GM19023 (cell line): ENCODE measurements around the gene PCDHGB7.
"Not testable (repeated sequence)": the region's sequence is repeated elsewhere in the genome, so short reads cannot be mapped to it uniquely, and the experiment has no call there.

Source experiments
- ATAC-seq: cut with Tn5 transposase; IDR thresholded peaks from one replicate; pipeline ENCODE4 v1.9.1; 2021; ENCODE audit warnings: mild to moderate bottlenecking, moderate library complexity; ENCODE audit not compliant: unreplicated experiment

The PCDHGB7 gene

DNA sequence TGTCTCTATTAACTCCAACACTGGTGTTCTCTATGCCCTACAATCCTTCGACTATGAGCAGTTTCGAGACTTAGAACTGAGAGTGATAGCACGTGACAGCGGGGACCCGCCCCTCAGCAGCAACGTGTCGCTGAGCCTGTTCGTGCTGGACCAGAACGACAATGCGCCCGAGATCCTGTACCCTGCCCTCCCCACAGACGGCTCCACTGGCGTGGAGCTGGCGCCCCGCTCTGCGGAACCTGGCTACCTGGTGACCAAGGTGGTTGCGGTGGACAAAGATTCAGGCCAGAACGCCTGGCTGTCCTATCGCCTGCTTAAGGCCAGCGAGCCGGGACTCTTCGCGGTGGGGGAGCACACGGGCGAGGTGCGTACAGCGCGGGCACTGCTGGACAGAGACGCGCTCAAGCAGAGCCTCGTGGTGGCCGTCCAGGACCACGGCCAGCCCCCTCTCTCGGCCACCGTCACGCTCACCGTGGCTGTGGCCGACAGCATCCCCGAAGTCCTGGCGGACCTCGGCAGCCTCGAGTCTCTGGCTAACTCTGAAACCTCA is 5.3 kb downstream of the PCDHGB7 start:
- ATAC-seq, result no peak

DNA sequence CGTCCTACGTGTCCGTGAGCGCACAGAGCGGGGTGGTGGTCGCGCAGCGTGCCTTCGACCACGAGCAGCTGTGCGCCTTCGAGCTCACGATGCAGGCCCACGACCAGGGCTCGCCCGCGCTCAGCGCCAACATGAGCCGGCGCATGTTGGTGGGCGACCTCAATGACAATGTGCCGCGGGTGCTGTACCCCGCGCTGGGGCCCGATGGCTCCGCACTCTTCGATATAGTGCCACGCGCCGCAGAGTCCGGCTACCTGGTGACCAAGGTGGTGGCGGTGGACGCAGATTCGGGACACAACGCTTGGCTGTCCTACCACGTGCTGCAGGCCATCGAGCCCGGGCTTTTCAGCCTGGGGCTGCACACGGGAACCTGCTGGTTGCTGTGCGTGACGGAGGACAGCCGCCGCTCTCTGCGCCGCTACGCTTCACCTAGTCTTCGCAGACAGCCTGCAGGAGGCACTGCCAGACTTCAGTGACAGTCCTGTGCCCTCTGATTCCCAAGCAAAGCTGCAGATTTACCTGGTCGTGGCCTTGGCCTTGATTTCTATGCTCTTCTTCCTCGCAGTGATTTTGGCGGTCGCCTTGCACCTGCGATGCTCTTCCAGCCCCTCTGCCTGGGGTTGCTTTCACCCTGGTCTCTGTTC is 10.4 kb downstream of the PCDHGB7 start:
- ATAC-seq, result no peak

DNA sequence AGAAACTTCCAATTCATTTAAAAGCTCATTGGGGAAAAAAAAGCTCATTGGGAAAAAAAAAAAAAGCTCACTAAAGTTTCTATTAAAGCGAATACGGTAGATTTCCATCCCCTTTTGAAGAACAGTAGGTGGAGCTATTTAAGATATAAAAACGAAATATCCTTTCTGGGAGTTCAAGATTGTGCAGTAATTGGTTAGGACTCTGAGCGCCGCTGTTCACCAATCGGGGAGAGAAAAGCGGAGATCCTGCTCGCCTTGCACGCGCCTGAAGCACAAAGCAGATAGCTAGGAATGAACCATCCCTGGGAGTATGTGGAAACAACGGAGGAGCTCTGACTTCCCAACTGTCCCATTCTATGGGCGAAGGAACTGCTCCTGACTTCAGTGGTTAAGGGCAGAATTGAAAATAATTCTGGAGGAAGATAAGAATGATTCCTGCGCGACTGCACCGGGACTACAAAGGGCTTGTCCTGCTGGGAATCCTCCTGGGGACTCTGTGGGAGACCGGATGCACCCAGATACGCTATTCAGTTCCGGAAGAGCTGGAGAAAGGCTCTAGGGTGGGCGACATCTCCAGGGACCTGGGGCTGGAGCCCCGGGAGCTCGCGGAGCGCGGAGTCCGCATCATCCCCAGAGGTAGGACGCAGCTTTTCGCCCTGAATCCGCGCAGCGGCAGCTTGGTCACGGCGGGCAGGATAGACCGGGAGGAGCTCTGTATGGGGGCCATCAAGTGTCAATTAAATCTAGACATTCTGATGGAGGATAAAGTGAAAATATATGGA is 13.0 kb downstream of the PCDHGB7 start, which contains the start of gene PCDHGA12:
Gene PCDHGA12 (plus strand): TSS at position 176 of the 782 bp plus-strand sequence. CDS start 253 bp downstream, at position 429.
- peak; percentile 63 for ATAC-seq

DNA sequence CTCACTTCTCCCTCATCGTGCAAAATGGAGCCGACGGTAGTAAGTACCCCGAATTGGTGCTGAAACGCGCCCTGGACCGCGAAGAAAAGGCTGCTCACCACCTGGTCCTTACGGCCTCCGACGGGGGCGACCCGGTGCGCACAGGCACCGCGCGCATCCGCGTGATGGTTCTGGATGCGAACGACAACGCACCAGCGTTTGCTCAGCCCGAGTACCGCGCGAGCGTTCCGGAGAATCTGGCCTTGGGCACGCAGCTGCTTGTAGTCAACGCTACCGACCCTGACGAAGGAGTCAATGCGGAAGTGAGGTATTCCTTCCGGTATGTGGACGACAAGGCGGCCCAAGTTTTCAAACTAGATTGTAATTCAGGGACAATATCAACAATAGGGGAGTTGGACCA is 13.8 kb downstream of the PCDHGB7 start:
- no peak for ATAC-seq

DNA sequence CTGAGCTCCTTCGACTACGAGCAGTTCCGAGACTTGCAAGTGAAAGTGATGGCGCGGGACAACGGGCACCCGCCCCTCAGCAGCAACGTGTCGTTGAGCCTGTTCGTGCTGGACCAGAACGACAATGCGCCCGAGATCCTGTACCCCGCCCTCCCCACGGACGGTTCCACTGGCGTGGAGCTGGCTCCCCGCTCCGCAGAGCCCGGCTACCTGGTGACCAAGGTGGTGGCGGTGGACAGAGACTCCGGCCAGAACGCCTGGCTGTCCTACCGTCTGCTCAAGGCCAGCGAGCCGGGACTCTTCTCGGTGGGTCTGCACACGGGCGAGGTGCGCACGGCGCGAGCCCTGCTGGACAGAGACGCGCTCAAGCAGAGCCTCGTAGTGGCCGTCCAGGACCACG is 14.8 kb downstream of the PCDHGB7 start:
- ATAC-seq, result not testable (repeated sequence)

DNA sequence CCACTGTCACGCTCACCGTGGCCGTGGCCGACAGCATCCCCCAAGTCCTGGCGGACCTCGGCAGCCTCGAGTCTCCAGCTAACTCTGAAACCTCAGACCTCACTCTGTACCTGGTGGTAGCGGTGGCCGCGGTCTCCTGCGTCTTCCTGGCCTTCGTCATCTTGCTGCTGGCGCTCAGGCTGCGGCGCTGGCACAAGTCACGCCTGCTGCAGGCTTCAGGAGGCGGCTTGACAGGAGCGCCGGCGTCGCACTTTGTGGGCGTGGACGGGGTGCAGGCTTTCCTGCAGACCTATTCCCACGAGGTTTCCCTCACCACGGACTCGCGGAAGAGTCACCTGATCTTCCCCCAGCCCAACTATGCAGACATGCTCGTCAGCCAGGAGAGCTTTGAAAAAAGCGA is 15.2 kb downstream of the PCDHGB7 start:
- not testable (repeated sequence) for ATAC-seq

DNA sequence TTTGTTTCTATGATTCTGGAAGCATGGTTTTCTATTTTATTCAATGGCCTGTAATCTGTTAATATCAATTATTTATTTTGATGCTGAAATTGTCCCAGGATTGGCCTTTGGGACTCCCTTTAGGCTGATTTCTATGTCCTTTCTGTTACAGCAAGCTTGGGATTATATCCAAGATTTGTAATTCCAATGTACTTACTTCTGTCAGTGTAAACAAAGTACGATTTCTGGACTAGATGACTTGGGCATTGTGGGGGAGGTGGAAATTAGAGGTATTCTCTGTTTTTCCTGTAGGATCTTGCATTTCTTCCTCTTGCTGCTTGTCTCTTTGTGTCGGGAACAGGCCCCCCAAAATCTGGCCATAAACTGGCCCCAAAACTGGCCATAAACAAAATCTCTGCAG is 16.5 kb downstream of the PCDHGB7 start:
- ATAC-seq, result no peak

DNA sequence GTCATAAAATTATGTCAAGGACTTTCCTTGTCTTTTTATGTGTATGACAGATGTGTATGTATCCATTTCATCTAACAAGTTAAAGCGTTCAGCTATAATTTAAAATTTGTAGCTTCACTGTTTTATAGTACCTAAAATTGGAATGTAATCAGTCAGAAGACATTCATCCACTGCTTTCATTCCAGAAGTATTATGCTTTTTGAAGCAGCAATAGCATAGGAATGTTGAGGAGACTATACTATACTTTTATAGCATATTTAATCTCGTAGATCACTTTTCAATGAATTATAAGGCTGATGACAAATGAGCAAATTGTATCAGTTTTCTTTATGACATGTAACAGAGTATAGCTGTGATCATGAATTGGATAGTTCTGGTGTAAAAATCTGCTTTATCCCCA is 19.7 kb downstream of the PCDHGB7 start:
- no peak for ATAC-seq

DNA sequence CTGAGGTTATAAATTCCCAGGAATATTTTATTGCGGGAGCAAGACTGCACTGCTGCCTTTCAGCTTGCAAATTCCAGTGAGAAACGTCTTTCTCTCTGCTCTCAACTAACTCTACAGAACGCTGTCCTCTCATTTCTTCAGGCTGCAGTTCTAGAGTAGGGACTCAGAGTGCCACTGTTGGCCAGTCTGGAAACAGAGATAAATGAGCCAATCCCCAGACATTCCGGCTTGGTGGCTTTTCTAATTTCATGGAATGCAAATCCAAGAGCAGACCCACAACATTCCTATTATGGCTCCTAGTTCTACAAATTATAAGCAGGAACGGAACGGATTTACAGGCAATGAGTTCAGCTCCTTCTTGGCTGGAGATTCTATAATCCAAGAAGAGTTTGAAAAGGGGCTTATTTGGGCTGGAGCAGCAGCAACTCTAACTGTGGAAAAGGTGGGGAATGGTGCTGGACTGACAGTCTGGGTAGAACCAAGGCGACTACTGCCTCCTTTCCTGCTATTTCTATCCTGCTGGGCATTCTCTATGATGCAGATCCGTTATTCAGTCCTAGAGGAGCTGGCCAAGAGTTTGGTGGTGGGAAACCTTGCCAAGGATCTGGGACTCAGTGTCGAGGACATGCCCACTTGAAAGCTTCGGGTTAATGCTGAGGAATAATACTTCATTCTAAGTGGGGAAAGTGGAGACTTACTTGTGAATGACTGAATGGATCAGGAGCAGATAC is 22.1 kb downstream of the PCDHGB7 start:
- ATAC-seq, result no peak

DNA sequence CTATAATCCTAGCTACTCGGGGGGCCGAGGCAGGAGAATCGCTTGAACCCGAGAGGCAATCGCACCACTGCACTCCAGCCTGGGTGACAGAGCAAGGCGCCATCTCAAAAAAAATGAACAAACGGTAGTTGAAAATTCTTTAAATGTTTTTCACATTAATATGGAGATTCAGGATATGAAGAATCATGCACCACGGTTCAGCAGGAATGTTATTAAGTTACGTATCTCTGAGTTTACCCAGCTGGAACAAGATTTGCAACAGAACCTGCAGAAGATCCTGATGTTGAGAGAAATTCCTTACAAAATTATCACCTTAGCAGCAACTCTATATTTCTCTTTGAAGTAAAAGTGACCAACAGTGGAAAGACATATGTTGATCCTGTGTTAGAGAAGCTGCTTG is 22.9 kb downstream of the PCDHGB7 start:
- ATAC-seq, result no peak

DNA sequence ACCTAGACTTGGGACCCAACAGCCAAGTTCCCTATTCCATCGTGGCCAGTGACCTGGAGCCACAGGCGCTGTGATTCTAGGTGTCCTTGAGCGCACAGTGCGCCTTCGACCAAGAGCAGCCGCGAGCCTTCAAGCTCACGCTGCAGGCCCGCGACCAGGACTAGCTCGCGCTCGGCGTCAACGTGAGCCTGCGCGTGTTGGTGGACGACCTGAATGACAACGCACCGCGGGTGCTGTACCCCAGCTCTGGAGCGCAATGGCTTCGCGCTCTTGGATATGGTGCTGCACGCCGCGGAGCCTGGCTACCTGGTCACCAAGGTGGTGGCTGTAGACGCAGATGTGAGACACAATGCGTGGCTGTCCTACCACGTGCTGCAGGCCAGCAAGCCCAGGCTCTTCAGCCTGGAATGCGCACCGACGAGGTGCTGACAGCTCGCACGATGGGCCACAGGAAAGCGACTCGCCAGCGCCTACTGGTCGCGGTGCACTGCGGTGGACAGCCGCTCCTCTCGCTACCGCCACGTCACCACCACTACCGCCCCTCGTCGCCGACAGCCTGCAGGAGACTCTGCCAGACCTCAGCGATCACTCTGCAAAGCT is 24.2 kb downstream of the PCDHGB7 start:
- ATAC-seq, result no peak

DNA sequence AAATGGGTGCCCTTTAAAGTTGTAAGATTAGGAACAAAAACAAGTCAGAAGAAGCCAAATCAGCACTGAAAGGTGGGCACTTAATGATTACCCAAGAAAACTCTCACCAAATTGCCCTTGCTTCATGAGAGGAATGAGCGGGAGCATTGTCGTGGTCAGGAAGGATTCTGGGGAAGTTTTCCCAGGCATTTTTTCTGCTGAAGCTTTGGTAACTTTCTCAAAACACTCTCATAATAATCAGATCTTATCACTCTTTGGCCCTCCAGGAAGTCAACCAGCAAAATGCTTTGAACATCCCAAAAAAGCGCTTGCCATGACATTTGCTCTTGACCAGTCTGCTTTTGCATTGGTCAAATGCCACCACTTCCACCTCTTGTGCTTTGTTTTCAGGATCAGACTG is 47.9 kb downstream of the PCDHGB7 start:
- no peak for ATAC-seq
